ENCODE measurements around the gene DPPA2.

DNA sequence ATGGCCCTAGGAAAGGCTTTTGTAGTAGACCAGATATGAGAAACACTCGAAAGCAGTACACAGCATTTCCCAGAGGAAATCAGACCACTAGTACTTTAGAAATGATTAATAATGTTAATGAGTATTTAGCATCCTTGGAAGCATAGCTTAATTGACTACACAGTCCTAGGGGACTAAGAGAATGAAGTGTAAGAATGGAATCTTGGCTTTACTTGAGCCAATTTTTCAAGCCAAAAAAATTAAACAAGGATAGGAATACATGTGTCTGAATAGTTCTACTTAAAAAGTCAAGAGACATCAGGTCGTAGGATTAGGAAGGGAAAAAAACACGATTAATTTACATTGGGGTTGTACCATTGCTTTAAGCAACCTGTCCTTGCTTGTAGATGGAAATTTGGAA lies 38.2 kb downstream of the DPPA2 start:
- TF ChIP-seq, protein P1, sequence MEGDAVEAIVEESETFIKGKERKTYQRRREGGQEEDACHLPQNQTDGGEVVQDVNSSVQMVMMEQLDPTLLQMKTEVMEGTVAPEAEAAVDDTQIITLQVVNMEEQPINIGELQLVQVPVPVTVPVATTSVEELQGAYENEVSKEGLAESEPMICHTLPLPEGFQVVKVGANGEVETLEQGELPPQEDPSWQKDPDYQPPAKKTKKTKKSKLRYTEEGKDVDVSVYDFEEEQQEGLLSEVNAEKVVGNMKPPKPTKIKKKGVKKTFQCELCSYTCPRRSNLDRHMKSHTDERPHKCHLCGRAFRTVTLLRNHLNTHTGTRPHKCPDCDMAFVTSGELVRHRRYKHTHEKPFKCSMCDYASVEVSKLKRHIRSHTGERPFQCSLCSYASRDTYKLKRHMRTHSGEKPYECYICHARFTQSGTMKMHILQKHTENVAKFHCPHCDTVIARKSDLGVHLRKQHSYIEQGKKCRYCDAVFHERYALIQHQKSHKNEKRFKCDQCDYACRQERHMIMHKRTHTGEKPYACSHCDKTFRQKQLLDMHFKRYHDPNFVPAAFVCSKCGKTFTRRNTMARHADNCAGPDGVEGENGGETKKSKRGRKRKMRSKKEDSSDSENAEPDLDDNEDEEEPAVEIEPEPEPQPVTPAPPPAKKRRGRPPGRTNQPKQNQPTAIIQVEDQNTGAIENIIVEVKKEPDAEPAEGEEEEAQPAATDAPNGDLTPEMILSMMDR (conservative IDR thresholded peaks at IDR 0.05) = no peak
- TF ChIP-seq EZH2 (IDR thresholded peaks at IDR 0.05; ENCODE audit: low read depth) = no peak

Measured in PC-9 (cell line).